DMS153 treated with DMSO at 0.1 percent for 48 hours (cell line): ENCODE data around the gene TTC28.

Source experiments
- DNase-seq: peaks from one replicate; lab custom pipeline; 2025; ENCODE audit not compliant: unreplicated experiment; lab: John Stamatoyannopoulos, UW

TTC28 gene

DNA sequence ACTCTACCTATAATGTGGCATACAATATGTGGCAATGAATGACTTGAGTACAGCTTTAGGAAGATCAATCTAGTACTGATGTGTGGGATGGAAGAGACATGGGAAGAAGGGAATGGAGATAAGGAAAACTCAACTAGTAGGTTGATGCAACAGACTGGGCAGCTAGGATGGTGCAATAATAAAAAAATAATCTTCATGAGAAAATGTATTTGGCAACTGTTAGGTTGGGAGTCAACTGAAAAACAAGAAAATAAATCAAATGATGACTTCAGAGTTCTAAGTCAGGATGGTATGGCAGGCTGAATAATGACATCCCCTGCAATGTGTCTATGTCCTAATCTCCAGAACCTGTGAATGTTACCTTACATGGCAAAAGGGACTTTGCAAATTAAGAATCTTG, 523.8 kb downstream of the TTC28 start:
- DNase-seq = no peak

DNA sequence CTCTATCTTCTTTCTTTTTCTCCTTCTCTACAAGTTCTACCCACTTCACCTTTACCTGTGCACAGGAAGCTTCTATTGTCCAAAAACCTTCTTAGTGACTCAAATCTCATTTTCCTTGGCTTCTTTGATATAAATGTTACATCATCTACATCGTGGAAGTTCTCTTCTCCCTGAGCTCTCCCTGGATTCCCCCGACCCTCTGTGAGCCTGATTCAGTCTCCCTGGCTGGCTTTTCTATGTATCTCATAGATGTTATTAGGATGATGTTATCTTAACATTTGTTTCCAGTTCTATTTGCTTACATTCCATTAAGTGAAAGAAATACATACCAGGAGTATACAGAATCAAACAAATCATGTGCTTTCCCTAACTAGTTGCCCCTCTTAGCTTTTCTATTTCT, 524.8 kb downstream of the TTC28 start:
- no peak for DNase-seq

DNA sequence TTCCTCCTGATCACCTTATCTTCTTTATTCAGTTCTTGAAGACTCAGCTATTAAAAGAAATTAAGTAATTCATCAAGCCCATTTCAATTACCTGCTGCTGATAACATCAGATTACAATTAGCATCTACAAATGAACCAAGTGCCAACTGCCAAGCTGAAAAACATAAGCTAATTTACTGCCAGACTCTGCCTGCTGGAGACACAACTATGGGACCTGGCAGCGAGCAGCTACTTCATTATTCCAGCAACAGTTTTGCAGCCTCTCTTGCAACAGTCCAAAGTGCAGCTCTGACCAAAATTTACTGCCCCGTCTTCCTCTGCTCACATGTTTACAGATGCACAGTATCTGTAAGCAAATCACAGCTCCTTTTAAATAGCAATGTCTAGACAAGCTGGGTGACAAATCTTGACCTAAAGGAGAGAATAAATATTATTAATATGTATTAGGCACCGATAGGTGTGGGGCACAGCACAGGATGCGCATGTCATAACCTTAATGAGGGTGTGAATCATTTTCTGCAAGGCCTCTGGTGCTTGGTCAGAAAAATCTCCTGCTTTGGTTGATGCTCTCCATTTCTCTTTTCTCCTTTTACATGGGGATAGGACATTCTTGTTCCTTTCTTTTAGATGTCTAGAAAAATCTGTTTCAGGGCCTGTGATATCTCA, 528.4 kb downstream of the TTC28 start:
- no peak for DNase-seq

DNA sequence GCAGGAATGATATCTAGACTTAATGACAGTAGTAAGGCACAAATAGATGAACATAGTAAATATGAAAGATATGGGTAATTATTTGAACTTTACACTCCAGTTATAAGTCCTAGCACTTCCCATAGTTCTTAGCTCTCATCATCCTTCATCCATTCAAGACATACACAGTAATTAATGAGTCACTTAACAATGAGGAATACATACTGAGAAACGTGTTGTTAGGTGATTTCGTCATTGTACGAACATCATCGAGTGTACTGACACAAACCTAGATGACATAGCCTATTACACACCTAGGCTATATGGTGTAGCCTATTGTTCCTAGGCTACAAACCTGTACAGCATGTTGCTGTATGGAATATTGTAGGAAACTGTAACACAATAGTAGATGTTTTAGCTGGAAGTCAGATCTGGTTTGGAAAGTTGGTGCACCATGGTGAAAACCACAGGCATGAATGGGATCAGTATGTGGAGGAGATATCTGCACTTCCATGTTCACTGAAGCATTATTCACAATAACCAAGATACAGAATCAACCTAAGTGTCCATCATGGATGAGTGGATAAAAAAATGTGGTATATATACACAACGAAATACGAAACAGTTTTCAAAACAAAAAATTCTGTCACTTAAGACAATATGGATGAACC, 530.7 kb downstream of the TTC28 start:
- no peak for DNase-seq

DNA sequence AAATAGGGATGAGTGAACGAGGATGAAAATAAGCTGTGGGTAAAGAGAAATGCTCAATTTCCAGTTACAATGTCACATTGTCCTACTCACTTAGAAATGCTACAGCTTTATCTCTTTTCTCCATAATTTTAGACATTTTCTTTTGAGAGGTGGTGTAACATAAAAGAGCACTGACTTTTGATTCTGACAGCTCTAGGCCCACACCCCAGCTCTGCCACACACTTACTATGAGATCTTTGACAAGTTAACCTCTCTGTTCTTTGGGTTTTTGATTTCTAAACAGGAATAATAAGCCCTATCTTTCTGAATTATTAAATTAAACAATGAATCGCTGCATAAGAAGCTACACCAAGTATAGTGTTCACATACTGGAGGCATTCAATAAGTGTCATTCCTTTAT, 532.2 kb downstream of the TTC28 start:
- DNase-seq = no peak

DNA sequence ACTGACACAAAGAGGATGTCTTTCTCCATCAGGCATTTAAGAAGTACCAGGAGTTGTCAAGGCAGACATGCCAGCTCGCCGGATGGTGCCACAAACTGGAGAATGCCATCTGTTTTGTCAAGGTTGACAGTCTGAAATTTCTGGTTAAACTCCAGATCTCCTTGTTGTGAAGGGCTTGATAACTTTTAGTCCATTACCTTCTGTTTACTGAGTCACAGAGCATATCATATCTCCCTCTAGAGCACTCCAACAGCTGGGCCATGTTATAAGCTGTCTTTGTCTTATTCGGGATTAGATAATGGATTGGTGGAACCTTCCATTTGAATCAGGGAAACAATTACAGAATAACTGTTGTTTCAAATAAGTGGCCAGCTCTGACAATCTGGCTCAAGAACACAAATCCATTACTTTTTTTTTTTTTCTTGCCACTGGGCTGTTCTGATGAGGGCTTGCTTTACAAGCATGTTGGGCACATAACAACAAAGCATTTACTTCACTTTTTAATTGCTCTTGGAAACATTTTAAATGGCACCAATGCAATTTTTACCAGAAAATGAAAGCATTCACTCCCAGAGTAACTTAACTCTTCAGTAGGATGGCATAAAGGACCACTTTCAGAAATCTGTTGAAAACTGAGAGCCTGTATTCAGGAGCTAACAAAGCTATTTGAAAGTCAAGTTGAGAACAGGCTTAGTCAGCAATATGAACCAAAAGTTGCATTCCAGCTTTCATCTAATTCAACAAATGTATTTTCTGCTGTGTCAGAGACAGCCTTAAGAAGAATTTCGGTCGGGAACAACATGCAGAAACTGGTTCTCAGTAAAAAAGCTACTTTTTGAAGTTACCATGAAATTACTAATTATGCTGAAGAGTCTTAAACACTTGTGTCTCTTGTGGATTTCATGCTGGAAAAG, 533.0 kb downstream of the TTC28 start:
- no peak for DNase-seq

DNA sequence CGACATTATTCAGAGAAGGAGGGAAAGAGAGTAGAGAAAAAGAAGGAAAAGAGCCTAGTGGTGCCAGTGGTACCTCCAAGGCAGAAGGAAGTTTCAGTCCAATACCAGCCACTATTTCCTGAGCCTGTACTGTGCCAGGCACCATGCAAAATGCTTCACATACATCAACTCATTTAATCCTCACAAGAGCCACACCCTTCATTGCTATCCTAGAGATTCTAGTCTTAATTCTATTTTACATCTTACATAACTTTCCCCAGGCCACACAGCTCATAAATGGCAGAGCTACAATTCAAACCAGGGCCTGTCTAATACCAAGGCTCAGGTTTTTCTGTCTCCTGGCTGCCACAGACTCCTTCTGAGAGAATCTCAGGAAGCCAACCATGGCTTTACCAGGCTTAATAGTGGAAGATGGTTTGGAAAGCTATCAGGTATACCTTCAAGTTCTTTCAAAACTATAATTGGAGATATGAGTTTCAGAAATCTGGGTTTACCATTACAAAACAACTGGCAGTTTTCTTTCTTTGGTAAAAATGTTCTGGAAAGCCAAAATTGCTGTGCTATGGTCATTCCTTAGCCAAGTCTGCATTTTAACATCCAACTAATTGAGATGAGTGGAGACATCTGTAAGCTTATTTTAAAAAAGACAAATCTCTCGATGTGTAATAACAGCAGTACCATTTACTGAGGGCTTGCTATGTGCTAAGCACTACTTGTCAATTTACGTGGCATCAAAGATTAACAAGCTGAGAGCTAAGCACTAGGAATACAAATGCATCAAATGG, 535.5 kb downstream of the TTC28 start:
- no peak for DNase-seq

DNA sequence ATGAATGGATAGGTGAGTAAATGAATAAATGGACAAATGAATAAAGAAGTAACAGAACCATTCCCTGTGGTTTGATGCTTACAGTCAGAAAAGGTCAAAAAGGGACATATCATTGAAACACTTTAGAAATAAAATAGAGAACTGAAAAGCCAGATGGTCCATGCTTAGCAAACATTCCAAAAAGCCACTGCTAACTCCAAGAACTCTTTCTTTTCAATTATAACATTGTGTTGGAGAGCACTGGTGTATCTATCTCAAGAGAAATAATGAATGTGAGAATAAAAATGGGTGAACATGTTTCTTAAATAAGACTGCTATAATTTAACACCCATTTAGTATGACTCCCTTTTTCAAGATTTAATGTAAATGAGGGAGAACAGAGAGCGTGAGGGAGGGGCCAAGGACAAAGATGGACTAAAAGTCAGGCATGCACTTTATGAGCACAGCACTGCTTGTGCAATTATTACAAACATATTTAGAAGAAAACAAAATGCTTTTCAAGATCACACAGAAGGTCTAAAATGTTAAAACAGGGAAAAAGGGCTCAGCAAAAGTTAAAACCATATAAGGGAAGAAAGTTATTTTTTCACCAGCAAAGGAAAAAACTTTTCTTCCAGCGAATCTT, 536.3 kb downstream of the TTC28 start:
- DNase-seq = no peak

DNA sequence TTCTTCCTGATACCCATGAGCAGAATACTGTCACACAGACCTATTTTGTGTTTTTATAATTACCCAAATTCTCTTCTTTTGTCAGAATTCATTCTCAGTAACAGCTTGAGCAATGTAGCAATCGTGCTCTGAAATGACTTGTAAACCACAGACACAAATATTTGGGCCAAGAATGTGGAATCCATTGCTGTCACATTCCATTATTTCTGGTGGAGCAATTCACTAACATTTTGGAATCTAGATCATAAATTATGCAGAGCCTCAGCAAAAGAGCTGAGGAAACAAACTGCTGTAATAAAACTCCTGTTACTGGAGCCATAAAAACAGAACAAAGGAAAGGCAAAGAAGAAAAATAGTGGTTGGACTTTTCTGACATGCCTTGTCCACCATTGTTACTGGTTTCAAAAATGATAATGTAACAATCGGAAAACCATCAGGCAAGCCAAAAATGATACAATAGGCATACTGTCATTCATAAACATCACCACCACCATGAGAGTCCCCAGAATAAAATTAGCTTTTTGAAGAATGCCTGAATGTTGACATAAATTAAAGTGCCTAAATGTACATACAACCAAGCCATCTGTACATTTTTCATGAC, 537.2 kb downstream of the TTC28 start:
- peak; percentile 44 for DNase-seq

DNA sequence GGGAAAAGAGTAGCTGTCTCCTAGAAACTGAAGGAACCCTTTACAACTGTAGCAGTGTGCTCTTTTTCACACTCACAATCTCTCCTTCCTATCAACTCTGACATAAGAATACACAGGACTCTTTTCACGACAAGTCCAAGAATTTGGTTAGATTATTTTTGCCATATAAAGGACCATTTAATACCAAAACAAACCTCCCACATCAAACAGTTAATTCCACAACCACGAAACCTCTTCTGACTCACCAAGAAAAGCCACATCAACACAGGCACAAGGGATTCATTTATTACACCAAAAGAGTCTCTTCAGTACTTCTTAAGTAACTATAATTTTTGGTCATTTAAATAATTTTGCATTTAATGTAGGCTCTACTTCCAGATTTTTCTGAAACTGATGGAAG, 538.0 kb downstream of the TTC28 start:
- no peak for DNase-seq

DNA sequence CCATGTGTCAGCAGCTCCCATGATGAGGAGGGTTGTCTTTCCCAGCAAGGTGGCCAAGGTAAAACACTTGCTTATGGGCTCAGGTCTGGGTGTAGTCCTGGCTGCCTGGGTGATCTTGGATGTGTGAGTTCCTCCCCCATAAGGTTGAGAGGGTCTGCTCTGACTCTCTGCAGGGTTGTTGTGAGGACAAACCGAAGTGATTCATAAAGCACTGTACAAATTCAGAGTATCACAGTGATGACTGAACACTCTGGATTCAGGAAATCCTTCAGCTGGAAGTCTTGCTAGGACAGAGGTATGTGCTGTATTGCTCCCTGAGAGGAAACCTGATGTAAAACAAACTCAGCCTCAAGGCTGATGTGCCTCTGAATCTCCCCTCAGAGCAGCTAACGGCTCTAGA, 539.7 kb downstream of the TTC28 start:
- no peak for DNase-seq

DNA sequence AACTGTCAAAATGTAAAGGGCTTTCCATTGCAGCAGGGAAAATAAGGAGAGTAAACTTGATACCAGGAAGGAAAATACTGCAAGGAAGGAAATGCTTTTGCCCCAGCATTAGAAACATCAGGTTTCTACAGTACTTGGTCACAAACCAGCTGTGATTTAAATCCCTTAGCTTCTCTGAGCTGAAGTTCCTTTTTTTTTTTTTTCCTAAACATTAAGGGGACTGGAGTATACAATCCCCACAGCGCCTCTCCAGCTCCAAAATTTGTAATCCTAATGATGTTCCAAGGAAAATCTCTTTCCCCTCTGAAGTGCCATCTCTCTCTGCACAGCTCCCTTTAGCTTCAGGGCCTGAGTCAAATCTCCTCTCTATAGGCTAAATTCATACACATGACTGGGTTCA, 540.1 kb downstream of the TTC28 start:
- DNase-seq = no peak

DNA sequence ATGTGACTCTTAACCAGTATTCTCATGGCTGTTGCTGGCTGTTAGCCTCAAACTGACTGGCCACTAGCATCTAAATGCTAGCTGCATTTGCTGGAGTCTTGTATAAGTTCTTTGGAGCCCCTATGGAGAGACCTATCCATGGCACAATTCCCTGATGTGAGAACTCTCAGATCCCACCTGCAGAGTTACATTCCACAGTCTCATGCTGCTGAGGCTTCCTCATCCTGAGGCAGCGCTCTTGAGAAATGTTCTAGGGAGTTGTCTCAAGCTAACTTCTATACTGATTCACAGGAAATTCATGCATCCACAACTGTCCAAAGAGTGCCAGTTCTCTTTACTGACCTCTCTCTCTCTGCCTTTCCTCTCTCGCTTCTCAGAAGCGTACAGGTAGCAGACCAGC, 542.6 kb downstream of the TTC28 start:
- DNase-seq = no peak

DNA sequence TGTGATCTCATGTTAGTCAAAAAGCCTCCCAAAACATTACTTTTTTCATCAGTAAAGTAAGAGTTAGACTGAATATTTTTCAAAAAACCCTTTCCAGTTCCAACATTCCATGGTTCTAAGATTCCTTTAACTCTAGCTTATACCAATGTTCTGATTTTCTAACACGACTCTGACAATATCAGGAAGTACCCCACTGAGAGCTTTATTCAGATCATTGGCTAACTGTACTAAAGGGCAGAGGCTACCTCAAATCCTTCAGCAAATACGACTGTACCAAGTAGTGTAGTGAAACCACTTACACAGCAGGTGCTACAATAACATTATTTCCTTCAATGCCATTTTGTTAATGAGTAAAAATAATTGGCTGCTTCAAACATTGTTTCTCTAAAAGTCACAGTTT, 547.2 kb downstream of the TTC28 start:
- DNase-seq = no peak

DNA sequence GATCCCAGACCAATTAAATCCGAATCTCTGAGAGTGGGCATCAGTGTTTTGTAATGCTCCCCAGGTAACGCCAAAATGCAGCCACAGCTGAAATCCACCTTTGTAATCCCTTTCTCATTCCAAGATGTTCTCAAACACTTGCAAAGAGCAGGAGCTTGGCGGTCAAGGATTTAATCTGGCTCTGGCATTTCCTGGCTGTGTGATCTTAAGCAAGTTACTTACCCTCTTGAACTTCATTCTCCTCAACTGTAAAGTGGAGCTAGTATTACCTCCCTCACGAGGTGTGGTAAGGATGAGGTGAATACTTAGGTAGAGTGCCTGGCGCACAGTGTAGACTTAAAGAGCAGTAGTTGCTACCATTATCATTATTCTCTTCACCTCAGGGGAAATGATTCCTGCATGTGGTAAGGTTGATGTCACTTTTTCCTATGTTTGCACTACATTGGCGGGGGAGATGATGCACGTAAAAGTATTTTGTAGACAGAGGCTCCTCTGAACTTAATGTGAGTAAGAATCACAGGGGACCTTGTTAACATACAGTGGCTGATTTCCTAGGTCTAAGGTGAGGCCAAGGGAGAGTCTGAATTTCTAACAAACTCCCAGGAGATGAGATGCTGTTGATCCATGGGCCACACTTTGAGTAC, 550.2 kb downstream of the TTC28 start:
- no peak for DNase-seq

DNA sequence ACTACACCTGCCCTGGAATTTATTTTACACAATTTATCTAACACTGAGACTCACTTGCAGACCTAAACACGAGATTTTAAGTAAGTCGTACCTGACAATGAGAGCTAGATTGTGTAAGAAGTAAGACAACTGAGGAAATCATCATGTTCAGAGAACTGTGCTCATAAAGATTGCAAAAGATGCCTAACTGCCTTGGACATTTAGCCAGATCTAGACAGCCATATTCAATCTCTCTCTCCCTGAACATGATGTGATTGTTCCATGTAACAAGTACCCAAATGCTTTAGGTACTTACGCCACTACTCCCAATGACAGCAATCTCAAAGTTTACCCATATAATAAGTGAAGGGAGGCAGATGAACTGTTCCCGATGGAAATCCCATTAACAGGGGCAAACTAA, 550.8 kb downstream of the TTC28 start:
- DNase-seq = no peak

DNA sequence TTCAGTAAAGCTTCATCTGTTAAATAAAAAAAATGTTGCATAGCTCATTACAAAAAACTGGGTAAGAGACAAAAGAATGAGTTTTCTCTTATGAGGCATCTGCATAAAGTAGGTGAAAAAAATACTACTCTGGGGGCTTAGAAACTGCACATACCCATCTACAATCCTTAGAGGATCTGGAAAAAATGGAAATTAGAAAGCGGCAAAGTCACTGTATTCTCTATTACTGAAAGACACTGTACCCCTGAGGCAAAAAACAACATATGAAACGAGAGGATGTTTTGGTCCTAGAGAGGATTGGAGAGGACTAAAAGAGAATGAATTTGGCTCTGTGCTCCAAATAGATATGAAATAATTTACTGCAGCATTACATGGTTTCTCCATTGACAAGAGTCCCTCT, 553.8 kb downstream of the TTC28 start:
- no peak for DNase-seq

DNA sequence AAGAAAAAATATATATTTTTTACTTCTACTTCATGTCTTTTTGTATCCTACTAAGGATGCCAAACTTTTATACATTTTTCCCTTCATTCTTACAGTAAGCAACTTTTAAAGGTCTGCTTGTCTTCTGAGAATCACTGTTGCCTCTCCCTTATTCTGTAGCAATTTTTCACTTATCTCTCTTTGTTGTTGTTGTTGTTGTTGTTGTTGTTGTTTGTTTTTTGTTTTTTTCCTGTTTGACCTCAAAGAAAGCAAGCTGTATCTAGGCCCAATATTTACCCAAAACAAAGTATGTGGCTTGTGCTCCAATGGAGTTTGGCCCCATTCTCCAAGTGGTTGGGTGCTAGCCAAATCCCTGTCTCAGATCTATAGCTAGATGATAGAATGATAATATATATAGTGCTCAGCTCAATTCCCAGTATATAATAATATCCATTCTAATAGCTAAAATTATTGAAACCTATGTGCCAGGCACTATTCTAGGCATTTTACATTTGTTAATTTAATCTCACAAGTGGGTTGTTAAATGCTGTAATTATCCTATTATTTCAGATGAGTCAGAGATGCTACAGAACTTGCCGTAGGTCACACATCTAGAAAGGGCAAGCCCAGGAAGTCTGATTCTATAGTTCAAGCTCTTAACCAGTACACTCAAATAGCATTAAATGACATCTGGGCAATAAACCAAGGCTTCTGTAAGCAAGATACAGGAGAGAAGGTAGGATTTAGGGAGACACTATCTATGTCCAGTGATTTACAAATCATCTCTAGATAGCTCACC, 555.5 kb downstream of the TTC28 start:
- DNase-seq = no peak
